ENCODE measurements around the gene ELL.

DNA sequence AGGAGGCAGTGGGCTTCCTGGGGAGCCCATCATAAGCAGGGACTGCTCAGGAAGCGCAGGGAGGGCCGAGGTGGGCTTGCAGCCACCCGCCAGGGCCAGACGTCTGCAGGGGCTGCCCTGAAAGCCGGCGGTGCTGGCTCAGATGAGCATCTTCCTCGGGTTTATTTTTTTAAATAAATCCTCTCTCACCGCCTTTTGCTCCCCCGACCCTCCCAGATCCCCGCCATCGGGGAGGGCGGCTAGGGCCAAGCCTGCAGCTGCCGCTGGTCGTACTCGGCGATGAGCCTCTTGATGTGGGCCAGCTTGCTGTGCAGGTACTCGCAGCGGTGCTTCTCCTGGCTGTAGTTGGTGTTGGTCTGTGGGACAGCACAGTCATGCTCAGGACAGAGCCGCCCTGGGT is 77.4 kb downstream of the ELL start:
- TF ChIP-seq EZH2 (IDR thresholded peaks at IDR 0.05; ENCODE audit: insufficient read depth, poor library complexity, severe bottlenecking) (no peak), EZH2phosphoT487 (IDR thresholded peaks at IDR 0.05; ENCODE audit: insufficient read depth, low read depth) (no peak)

Data from GM23248 (cell line).